PC-9 (cell line): Measurements from ENCODE around the gene FIBCD1. TPM values are rescaled to one million over a fixed set of nuclear protein-coding genes. Genes with fewer than 3 reads are reported as not detected.

Experiments
- BruUV-seq: library from RNA; stranded (reverse); fragments of 400-500 nt; replicated peaks from 2 replicates; lab custom pipeline; 2021; lab: Mats Ljungman, UMichigan
- CTCF ChIA-PET: fragments of 300-600 bp; sonication (Branson Sonifier 250); formaldehyde crosslinking; loops from one replicate; lab custom pipeline; 2022; ENCODE audit warnings: antibody characterized with exemption; lab: Charles Lee
- POLR2A ChIA-PET: fragments of 300-600 bp; sonication (Branson Sonifier 250); formaldehyde crosslinking; loops from one replicate; lab custom pipeline; 2022; ENCODE audit warnings: antibody characterized with exemption; ENCODE audit not compliant: unreplicated experiment; lab: Charles Lee
- DNase-seq, 2 experiments: peaks; one replicate each; pipeline versions ENCODE4 v3.0.0 to v3.0.0-alpha.2; 2015 to 2022; ENCODE audit warnings: mixed read lengths in 1 of 2
- H2AFZ ChIP-seq: fragments of 200-600 bp; sonication (generic); 2 replicates; pipeline ENCODE4 v1.8.1; 2017; ENCODE audit warnings: antibody characterized with exemption
- H3F3A ChIP-seq: fragments of 200-600 bp; sonication (generic); 2 replicates; pipeline ENCODE4 v1.8.1; 2017; ENCODE audit warnings: antibody characterized with exemption, mild to moderate bottlenecking, low read depth; ENCODE audit not compliant: insufficient read depth
- H3K27ac ChIP-seq: fragments of 200-600 bp; sonication (generic); 2 replicates; pipeline ENCODE4 v1.6.1; 2016; ENCODE audit warnings: mixed run types
- H3K27me3 ChIP-seq: fragments of 200-600 bp; sonication (generic); 2 replicates; pipeline ENCODE4 v1.6.1; 2016; ENCODE audit warnings: low read depth, mixed run types; ENCODE audit not compliant: insufficient read depth
- H3K36me3 ChIP-seq: fragments of 200-600 bp; sonication (generic); 2 replicates; pipeline ENCODE4 v1.6.1; 2016; ENCODE audit warnings: low read depth, mixed run types
- H3K4me1 ChIP-seq: fragments of 200-600 bp; sonication (generic); replicated peaks from 2 replicates; pipeline ENCODE4 v1.6.1; 2016; ENCODE audit warnings: mixed run types; ENCODE audit not compliant: insufficient read depth
- H3K4me2 ChIP-seq: fragments of 200-600 bp; sonication (generic); 2 replicates; pipeline ENCODE4 v1.6.1; 2017; ENCODE audit warnings: mixed run types
- H3K4me3 ChIP-seq: fragments of 200-600 bp; sonication (generic); 2 replicates; pipeline ENCODE4 v1.6.1; 2016; ENCODE audit warnings: mixed run types
- H3K79me2 ChIP-seq: fragments of 200-600 bp; sonication (generic); 2 replicates; pipeline ENCODE4 v1.6.1; 2017; ENCODE audit warnings: low read depth, mixed run types
- H3K9me2 ChIP-seq: fragments of 200-600 bp; sonication (generic); 2 replicates; pipeline ENCODE4 v1.8.1; 2017; ENCODE audit warnings: mild to moderate bottlenecking; ENCODE audit not compliant: insufficient read depth
- H3K9me3 ChIP-seq: fragments of 200-600 bp; sonication (generic); 2 replicates; pipeline ENCODE4 v1.8.1; 2016; ENCODE audit warnings: low read depth; ENCODE audit not compliant: insufficient read depth
- H4K20me1 ChIP-seq: fragments of 200-600 bp; sonication (generic); 2 replicates; pipeline ENCODE4 v1.8.1; 2017; ENCODE audit not compliant: insufficient read depth
- CTCF ChIP-seq: fragments of 200-600 bp; sonication (generic); conservative IDR thresholded peaks from 2 replicates; pipeline ENCODE4 v1.6.1; 2017; ENCODE audit warnings: mixed run types, antibody characterized with exemption, mild to moderate bottlenecking, moderate library complexity
- EZH2 ChIP-seq: fragments of 200-600 bp; sonication (generic); IDR thresholded peaks from 2 replicates; pipeline ENCODE4 v1.8.0; 2017; ENCODE audit warnings: antibody characterized with exemption, low read depth
- intact Hi-C: fragments of 100-400 bp; cut with micrococcal nuclease; formaldehyde crosslinking; loops from one replicate; pipeline ENCODE4 v1.10.0; 2022; ENCODE audit not compliant: unreplicated experiment
- total RNA-seq: library from RNA; stranded (reverse); gene quantifications from 2 replicates; pipeline ENCODE4 v1.2.3, GENCODE V29; 2021

Gene FIBCD1
- total RNA-seq, 1 experiment from 2014 or later, result 2.7 TPM

DNA sequence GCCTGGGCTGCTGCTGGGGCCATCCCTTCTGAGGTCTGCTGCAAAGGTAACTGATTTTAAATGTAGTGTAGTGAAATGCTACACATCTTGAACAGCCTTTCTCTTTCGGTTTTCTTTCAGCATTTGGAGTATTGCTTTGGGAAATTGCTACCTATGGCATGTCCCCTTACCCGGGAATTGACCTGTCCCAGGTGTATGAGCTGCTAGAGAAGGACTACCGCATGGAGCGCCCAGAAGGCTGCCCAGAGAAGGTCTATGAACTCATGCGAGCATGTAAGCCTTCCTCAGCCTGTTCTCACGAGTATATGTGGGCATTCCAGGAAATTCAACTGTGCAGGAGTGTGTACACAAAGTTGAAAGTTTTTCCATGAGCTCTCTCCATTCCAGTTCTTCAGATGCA, 60.8 kb downstream of the FIBCD1 start:
- intact Hi-C loops, result no loop called here
- POLR2A ChIA-PET, result no interaction called here
- Histone ChIP-seq H3K36me3 (no peaks in the 10 kb centered on the region), H3K4me2 (no peak overlapping the region), H2AFZ (no peak overlapping the region), H4K20me1 (no peaks in the 10 kb centered on the region), H3K4me3 (no peak overlapping the region), H3K9me3 (no peaks in the 10 kb centered on the region), H3F3A (no peaks in the 10 kb centered on the region), H3K9me2 (no peaks in the 10 kb centered on the region), H3K4me1 (no peaks in the 10 kb centered on the region), H3K27me3 (no peaks in the 10 kb centered on the region), H3K79me2 (no peaks in the 10 kb centered on the region), H3K27ac (no peak overlapping the region)
- TF ChIP-seq CTCF (no peak), EZH2 (no peak)
- no TSS peak for BruUV-seq
- CTCF ChIA-PET, result no interaction called here
- no peak for DNase-seq

- H3K27me3 ChIP-seq, result no peaks in the 10 kb centered on the region
- no peaks in the 10 kb centered on the region for H3K9me2 ChIP-seq
- H3K4me1 ChIP-seq, result no peaks in the 10 kb centered on the region
- H3K9me3 ChIP-seq, result no peaks in the 10 kb centered on the region
- no peaks in the 10 kb centered on the region for H3F3A ChIP-seq
- no peaks in the 10 kb centered on the region for H3K79me2 ChIP-seq
- H3K4me2 ChIP-seq, result no peak overlapping the region
- no peaks in the 10 kb centered on the region for H4K20me1 ChIP-seq
- H3K36me3 ChIP-seq, result no peaks in the 10 kb centered on the region
- ChIA-PET CTCF (no interaction called here), POLR2A (interaction anchor here (0.5 to 0.7 kb wide), 3 partner anchors 30 to 168 kb away, joined by 3 to 12 read pairs (median 9); no protein-coding TSS in a partner anchor)
- intact Hi-C loops, result no loop called here
- no peak overlapping the region for H3K4me3 ChIP-seq
- H2AFZ ChIP-seq, result no peak overlapping the region
- no peak for DNase-seq
- TF ChIP-seq CTCF (no peak), EZH2 (no peak)
- no peak overlapping the region for H3K27ac ChIP-seq
- BruUV-seq, result no TSS peak
These were observed 61.7 kb downstream of the FIBCD1 start for GRCh38 chr9:130877300-130877699.

DNA sequence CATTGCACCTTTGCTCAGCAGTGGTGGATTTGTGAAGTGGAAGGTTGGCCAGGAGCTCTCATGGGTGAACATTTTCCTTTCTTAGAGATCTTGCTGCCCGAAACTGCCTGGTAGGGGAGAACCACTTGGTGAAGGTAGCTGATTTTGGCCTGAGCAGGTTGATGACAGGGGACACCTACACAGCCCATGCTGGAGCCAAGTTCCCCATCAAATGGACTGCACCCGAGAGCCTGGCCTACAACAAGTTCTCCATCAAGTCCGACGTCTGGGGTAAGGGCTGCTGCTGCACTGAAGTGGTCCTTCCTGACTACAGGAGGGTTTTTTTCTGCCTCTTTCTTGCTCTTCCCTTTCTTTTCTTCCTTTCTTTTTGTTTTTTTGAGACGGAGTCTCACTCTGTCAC, 64.3 kb downstream of the FIBCD1 start:
- no TSS peak for BruUV-seq
- DNase-seq, result no peak
- H3F3A ChIP-seq, result 0 out of 2 replicates have a peak, but pooled peaks cover under 1% of the 10 kb centered on the region
- no peaks in the 10 kb centered on the region for H3K4me1 ChIP-seq
- H3K9me3 ChIP-seq, result no peaks in the 10 kb centered on the region
- H3K4me3 ChIP-seq, result no peak overlapping the region
- no peaks in the 10 kb centered on the region for H3K79me2 ChIP-seq
- H3K9me2 ChIP-seq, result no peaks in the 10 kb centered on the region
- intact Hi-C loops, result no loop called here
- ChIA-PET POLR2A (interaction anchor here (0.7 kb wide), 1 partner anchor 148 kb away, joined by 3 read pairs; no protein-coding TSS in a partner anchor), CTCF (interaction anchor here (0.6 kb wide), 1 partner anchor 1177 kb away, joined by 5 read pairs; no protein-coding TSS in a partner anchor)
- H3K36me3 ChIP-seq, result no peaks in the 10 kb centered on the region
- no peaks in the 10 kb centered on the region for H3K27me3 ChIP-seq
- H3K27ac ChIP-seq, result no peak overlapping the region
- peaks cover 12% of the 10 kb centered on the region for H4K20me1 ChIP-seq
- no peak for TF ChIP-seq CTCF
- TF ChIP-seq EZH2, result no peak
- H3K4me2 ChIP-seq, result no peak overlapping the region
- no peak overlapping the region for H2AFZ ChIP-seq
